LoVo (cell line): Measurements from ENCODE around the gene TRAF7.

Source experiments
- DNase-seq: peaks from one replicate; pipeline ENCODE4 v3.0.0-alpha.2; 2016; ENCODE audit warnings: low spot score

The TRAF7 gene

DNA sequence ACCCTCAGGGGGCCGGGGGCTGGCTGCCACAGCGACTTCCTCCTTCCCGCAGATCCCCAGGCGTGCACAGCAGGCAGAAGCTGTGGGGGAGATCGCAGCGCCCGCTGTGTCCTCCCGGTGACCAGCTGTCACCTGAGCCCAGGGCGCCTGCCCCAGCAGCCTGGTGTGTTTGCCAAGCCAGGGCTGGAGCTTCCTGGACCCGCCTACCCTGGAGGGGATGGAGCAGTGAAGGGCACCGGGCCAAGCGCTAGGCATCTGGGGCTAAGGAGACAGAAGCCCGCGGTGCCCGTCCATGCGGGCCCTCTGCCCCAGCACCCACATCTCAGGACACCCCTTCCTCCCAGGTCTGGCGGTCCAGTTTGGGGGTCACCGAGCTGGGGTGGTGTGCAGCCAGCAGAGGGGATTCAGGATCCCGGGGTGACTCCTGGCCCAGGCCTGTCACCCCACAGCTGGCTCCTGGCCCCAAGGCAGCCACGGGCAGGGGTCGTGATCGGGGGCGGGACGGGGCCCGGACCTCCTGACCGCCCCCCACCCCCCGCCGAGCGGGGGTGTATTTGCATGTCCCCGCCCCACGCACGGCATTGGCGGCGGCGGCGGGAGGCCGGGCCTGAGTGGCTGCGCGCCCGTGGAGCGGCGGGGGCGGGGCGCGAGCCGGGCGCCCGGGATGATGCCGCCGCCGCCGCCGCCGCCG lies 7.5 kb upstream of the TRAF7 start, which contains the start of gene RAB26:
Gene RAB26 (plus strand): TSS at position 645 of the 691 bp plus-strand sequence. CDS start 159 bp downstream, outside the sequence.
- DNase-seq: peak; percentile 62

GRCh38 chr16:2148714-2149629 lies 6.6 kb upstream of the TRAF7 start:
- no peak for DNase-seq

DNA sequence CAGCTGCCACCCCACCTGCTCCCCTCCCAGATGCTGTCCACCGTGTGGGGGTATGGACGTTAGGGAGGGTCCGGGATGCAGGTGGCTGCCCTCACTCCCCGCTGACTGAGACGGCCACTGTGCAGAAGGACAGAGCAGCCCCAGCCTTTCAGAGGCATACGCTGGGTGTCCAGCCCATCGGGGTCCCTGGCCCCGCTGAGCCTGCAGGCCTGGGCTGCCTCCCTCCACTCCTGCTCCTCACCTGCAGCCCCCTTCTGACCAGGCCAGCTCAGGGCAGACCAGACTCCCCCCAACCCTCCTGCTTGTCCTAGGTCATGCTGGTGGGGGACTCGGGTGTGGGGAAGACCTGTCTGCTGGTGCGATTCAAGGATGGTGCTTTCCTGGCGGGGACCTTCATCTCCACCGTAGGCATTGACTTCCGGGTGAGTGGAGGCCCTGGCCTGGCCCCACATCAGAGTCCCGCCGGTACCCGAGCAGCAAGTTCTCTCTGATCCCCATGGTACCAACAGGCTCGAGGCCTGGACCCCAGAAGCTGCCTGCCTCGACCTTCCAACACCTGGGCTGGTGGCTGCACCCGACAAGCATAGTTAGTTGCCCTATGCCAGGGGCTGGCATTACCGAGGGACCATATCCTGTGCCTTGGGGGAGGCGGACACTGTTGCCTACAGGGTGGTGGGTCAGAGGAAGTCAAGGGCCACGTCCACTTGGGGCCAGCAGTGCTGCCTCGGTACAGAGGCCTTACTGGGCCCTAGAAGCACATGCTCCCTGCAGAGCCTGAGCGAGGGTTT lies 5.8 kb upstream of the TRAF7 start:
- DNase-seq: peak; percentile 14

GRCh38 chr16:2150418-2151187 lies 5.0 kb upstream of the TRAF7 start:
- DNase-seq: peak; percentile 51

- peak; percentile 13 for DNase-seq
Observed at GRCh38 chr16:2151188-2152091, 4.1 kb upstream of the TRAF7 start.

DNA sequence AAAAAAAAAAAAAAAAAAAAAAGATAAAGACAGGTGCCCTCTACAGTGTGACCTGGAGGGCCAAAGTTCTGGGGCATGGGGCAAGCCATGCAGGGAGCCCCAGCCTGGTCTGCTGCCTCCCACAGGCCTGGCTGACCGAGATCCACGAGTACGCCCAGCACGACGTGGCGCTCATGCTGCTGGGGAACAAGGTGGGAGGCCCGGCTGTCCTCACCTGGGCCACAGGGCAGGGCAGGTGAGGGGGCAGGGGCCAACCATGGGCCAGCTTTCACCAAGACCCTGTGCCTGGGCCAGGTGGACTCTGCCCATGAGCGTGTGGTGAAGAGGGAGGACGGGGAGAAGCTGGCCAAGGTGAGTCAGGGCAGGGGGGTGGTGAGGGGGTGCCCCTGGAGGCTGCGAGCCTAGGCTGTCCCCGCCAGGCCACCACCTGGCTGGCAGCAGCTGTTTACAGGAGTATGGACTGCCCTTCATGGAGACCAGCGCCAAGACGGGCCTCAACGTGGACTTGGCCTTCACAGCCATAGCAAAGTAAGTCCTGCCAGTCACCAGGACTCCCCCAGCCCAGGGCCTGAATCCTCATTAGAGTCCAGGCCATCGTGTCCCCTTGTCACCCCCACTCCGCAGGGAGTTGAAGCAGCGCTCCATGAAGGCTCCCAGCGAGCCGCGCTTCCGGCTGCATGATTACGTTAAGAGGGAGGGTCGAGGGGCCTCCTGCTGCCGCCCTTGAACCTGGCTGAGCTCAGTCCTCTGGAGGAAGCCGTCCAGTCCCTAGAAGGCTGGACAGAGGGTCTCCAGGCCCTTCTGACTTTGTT lies 2.7 kb upstream of the TRAF7 start:
- peak; percentile 33 for DNase-seq

- DNase-seq: peak; percentile 27
Observed at GRCh38 chr16:2154533-2155090, 970 bp upstream of the TRAF7 start.

DNA sequence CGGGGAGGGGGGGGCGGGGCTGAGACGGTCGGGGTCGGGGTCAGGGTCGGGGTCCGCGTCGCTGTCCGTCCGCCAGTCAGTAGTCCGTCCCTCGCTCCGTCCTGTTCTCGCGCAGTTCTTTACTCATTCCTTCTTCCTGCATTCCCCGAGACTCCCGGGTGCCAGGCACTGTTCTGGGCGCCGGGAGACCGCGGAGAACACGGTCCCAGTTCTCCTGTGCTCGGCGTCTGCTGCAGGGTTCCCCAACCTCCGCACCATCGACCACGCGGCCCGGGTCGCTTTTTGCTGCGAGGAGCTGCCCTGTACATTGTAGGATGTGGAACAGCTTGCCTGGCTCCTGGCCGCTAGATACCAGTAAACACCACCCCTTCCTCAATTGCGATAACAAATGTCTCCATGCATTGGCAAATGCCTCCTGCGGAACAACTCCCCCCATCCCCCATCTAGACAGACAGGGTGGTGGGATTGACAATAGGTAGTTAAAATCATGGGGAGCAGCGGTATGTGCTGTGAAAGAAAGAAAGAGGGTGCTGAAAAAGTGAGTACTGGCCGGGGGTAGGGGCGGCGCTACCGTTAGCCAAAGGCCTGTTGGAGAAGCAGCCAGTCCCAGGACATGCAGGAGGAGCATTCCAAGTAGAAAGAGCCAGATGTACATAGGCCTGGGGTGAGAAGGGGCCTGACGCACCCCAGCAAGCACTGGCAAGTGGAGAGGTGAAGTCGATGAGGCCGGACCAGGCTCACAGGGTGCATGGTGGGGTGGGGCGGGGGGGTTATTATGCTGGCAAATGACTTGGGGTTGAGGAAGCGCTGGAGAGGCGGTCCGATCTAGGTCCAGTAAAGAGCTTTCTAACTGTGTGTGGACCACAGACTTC lies 631 bp downstream of the TRAF7 start:
- no peak for DNase-seq

GRCh38 chr16:2156849-2157224 lies 1.3 kb downstream of the TRAF7 start:
- DNase-seq: no peak

- no peak for DNase-seq
Observed at GRCh38 chr16:2157480-2158261, 2.1 kb downstream of the TRAF7 start.

- no peak for DNase-seq
Observed at GRCh38 chr16:2158262-2158638, 2.7 kb downstream of the TRAF7 start.

DNA sequence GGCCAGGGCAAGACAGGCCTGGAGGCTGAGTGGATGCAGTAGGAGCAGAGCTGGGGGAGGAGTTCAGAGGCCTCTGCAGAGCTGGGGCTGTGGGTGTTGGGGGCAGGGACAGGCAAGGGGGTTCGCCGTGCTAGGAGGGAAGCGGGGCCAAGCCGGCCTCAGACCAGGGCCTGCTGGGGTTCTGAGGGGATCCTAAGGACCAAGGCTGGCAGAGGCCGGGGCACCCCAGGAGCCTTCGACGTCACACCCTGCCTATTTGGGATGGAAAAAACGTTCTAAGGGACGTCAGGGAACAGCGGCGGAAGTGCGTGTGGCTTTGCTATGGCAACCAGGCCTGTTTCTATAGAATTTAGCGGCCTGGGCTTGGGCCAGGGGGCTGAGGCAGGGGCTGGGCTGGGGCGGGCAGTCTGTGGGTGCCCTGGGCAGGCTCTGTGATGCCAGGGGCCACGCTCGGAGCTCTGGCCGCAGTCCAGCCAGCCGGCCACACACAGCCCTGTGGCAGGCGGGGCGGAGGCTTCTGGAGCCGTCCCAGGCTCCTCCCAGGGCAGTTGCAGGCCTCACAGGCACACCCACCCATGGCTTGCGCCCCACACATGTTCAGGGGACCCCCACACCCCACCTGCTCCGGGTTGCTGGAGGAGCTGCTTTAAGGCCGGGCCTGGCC lies 3.7 kb downstream of the TRAF7 start:
- DNase-seq: no peak

DNA sequence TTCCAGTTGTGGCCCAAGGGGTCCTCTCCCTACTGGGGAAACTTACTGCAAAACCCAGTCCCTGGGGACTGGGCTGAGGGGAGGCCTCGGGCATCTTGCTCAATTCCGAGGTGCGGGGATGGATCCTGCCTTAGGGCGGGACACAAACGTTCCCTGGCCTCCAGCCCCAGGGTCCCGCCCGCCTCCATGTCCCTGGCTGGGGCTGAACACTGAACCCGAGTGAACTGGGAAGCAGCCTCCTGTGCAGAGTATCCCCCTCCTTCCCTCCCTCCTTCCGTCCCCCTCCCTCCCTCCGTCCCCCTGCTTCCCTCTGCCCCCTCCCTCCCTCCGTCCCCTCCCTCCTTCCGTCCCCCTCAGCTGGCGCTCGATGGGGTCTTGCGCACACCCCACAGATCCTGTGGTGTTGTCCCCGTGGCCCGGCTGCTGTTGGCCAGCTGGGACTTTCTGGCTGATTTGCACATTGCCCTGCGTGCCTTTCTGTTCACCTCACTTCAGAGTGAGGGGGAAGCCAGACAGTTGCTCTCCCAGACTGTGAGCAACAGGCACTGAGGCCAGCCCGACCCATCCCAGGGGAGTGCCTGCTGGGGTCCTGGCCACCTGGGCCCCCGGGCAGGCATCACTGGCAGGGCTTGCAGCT lies 5.5 kb downstream of the TRAF7 start:
- DNase-seq: no peak

DNA sequence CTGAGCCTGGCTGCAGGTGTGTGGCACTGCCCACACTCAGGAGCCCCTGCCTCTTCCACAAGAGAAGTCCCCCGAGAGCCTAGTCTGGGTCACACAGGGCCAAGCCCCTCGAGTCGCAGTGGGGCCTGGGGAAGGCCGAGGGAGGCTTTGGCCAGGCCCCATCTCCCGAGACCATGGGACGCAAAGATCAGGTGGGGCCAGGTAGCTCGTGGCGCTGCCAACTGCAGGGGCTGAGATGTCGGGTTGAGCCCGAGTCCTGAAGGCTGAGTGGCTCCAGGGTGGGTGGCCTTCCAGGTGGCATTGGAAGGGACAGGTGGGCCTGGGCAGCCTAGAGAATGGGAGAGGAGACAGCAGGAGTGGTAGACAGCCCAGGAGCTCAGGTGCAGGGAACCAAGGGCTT lies 6.3 kb downstream of the TRAF7 start:
- DNase-seq: no peak

- no peak for DNase-seq
Observed at GRCh38 chr16:2162676-2163118, 7.1 kb downstream of the TRAF7 start.

- peak; percentile 54 for DNase-seq
Observed at GRCh38 chr16:2163211-2163881, 7.8 kb downstream of the TRAF7 start.
